BE2C (cell line): ENCODE results near the gene ALPP.

ENCODE experiments used
- DNase-seq: peaks from one replicate; pipeline ENCODE4 v3.0.0-alpha.2; 2020
- H3K27me3 ChIP-seq: fragments of 250-450 bp; sonication (Bioruptor Pico); 2 replicates; pipeline ENCODE4 v1.5.1; 2020; ENCODE audit warnings: mild to moderate bottlenecking
- H3K36me3 ChIP-seq: fragments of 250-450 bp; sonication (Bioruptor Pico); 2 replicates; pipeline ENCODE4 v1.5.1; 2020; ENCODE audit warnings: mild to moderate bottlenecking
- H3K4me1 ChIP-seq: fragments of 250-450 bp; sonication (Bioruptor Pico); 2 replicates; pipeline ENCODE4 v1.5.1; 2020
- H3K4me3 ChIP-seq: 2 replicates; pipeline ENCODE4 v1.5.1; 2011; ENCODE audit warnings: low read depth, low read length
- H3K9me3 ChIP-seq: fragments of 250-450 bp; sonication (Bioruptor Pico); 2 replicates; pipeline ENCODE4 v1.5.1; 2020
- TF ChIP-seq, protein P1 (sequence below): IDR thresholded peaks from 2 replicates; pipeline ENCODE4 v1.5.1; 2012; ENCODE audit warnings: mild to moderate bottlenecking, low read depth, low read length

The ALPP gene

DNA sequence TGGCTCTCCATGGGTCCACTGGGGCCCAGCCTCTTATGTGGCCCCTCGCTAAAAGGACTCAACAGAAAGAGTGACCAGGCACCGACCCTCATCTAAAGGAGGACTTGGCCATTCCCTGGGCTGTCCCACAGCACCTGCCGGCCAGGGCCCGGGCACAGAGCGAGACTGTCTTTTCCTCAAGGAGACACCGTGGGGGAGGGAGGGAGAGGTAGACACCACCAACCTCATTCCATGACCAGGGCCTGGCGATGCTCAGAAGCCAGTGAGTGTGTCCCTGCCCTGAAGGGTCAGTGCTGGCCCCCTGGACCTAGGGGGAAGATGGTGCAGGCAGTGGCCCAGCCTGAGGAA, 39.8 kb upstream of the ALPP start:
- Histone ChIP-seq H3K27me3 (no peaks in the 10 kb centered on the region), H3K4me3 (no peak overlapping the region), H3K36me3 (no peaks in the 10 kb centered on the region; the same call in 1 of the 2 replicates), H3K9me3 (no peaks in the 10 kb centered on the region), H3K4me1 (no peaks in the 10 kb centered on the region)
- DNase-seq, result no peak
- TF ChIP-seq, protein P1, sequence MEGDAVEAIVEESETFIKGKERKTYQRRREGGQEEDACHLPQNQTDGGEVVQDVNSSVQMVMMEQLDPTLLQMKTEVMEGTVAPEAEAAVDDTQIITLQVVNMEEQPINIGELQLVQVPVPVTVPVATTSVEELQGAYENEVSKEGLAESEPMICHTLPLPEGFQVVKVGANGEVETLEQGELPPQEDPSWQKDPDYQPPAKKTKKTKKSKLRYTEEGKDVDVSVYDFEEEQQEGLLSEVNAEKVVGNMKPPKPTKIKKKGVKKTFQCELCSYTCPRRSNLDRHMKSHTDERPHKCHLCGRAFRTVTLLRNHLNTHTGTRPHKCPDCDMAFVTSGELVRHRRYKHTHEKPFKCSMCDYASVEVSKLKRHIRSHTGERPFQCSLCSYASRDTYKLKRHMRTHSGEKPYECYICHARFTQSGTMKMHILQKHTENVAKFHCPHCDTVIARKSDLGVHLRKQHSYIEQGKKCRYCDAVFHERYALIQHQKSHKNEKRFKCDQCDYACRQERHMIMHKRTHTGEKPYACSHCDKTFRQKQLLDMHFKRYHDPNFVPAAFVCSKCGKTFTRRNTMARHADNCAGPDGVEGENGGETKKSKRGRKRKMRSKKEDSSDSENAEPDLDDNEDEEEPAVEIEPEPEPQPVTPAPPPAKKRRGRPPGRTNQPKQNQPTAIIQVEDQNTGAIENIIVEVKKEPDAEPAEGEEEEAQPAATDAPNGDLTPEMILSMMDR, result no peak

DNA sequence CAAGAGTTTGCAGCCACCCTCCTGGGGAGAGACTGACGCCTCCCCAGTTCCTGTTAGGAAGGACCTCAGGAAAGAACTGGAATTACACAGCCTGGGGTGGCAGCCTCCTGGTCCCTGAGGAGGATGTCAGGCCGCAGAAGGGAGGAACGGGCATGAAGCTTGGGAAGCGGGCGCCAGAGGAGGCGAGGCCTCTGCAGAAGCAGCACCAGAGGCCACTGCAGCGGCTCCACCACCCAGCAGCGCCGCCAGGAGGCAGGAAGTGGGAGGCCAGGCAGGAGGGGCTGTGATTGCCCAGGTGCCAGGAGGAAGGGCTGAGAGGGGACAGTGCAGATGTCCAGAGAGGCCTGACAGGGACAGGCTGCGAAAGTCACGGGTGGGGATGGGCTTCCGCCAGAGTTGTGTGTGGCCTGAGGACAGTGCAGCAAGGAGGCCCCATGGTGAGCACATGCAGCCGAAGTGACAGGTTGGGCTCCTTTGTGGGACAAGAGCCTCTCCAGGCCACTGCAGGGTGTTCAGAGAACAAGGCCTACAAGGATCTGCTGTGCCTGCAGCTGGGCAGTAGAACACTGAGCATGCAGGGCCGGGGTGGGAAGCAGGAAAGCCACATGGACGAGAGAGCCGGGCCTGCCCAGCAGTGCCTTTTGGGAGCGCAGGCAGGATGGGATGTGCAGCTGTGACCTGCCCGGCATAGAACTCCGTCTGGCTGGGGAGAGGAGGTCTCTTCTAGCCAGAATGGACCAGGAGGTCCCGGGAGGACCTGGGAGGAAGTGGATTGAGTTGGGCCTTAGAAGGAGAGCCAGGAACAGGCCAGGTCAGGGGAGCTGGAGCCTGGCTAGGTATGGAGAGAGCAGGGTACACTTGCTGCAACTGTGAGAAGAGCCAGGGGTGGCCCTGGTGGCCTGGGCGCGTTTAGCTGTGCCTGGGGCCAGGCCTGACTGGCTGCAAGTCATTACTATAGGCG, 39.1 kb upstream of the ALPP start:
- no peaks in the 10 kb centered on the region; the same call in 1 of the 2 replicates for H3K36me3 ChIP-seq
- no peak overlapping the region for H3K4me3 ChIP-seq
- H3K9me3 ChIP-seq, result no peaks in the 10 kb centered on the region
- TF ChIP-seq, protein P1, result peak; percentile 20
- H3K4me1 ChIP-seq, result no peaks in the 10 kb centered on the region
- no peak for DNase-seq
- no peaks in the 10 kb centered on the region for H3K27me3 ChIP-seq

DNA sequence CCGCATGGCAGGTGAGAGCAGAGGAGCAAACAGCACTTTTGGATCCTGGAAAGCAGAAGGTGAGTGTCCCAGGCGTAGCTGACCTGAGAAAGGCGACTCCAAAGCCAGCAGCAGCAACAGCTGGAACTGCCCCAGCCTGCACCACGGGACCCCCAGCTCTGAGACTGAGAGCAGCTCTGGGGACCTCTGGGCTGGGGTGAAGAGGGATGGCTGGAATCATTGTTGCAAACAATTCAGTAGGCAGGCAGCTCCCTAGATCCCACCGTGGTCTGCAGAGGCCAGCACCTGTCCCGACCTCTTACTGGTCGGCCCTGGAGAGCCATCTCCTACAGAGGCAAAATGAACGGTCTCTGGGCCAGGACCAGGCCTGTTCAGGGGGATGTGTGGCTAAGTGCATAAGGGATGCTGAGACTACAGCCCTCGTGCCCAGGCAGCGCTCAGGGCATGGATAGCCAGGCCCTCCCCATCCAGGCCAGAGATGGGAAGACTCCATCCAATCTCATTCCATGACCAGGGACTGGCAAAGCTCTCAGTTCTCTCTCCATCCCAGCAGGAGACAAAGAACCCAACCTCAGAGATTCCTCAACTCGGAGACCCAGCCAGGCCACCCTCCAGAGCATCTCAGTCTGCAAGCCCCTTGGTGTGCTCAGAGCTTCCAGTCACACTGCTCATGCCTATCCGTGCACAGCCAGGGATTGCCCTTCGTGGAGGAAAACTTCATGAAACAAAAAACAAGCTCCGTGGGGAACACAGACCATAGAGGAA, 38.2 kb upstream of the ALPP start:
- TF ChIP-seq, protein P1, result no peak
- no peaks in the 10 kb centered on the region for H3K9me3 ChIP-seq
- no peaks in the 10 kb centered on the region; the same call in 1 of the 2 replicates for H3K36me3 ChIP-seq
- no peaks in the 10 kb centered on the region for H3K27me3 ChIP-seq
- no peak for DNase-seq
- no peak overlapping the region for H3K4me3 ChIP-seq
- H3K4me1 ChIP-seq, result no peaks in the 10 kb centered on the region

DNA sequence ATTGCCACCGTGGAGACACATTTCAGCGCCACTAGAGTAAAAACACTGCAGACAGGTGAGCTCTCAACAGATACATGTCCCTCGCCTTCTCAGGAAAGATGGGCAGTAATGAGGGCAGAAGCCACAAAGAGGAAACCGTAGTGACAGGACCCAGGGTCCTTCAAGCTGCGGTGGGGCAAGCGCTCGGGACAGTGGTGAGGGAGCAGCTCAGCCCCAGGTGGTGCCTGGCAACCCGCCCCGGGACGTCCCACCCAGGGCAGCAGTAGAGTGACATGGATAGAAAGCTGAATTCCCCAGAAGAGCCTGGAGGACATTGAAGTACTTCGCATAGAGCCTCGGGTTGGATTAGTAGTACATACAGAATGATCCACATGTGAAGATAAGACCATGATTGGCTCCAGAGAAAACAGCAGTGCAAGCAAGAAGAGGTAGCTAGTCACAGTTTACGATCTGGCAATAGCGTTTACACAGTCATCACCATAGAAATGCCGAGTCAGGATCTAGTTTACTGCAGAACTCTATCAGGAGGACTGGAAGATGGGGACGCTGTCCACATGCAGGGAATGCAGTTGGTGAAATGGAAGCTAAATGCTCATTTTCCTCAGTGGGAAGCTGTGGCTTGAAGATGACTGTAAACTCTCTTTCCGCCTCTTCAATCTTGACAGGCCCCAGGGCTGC, 37.4 kb upstream of the ALPP start:
- no peak for DNase-seq
- no peaks in the 10 kb centered on the region for H3K4me1 ChIP-seq
- no peaks in the 10 kb centered on the region for H3K27me3 ChIP-seq
- no peaks in the 10 kb centered on the region for H3K9me3 ChIP-seq
- TF ChIP-seq, protein P1, result no peak
- no peak overlapping the region for H3K4me3 ChIP-seq
- H3K36me3 ChIP-seq, result no peaks in the 10 kb centered on the region

DNA sequence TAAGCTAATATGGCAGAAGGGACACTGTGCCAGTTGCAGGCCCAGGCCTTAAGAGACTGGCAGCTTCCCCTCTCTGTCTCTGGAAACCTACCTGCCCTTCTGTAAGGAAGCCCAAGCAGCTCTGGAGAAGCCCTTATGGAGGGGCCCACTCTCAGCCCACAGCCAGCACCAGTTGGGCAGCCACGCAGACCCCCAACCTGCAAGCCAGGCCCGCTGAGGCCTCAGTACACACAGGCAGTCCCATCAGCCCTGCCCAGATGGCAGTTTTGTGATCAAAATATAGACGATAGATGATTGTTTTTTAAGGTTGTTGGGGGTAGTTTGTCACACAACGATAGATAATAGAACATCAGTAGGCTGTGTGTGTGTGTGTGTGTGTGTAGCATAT, 36.8 kb upstream of the ALPP start:
- Histone ChIP-seq H3K4me1 (no peaks in the 10 kb centered on the region), H3K36me3 (no peaks in the 10 kb centered on the region), H3K4me3 (no peak overlapping the region), H3K27me3 (no peaks in the 10 kb centered on the region), H3K9me3 (no peaks in the 10 kb centered on the region)
- TF ChIP-seq, protein P1, result no peak
- DNase-seq, result no peak
